Thyroid gland (tissue), 4 donors: ENCODE results near the gene SZT2.

Experiments used
- POLR2A ChIP-seq, 2 donors: fragments of 450-650 bp; IDR thresholded peaks; one replicate each; pipeline ENCODE4 v1.6.1; 2017; ENCODE audit warnings: antibody characterized with exemption in 2 of 2, mild to moderate bottlenecking in 2 of 2, moderate library complexity in 1 of 2
- TF ChIP-seq, protein P1 (sequence below), 6 experiments: fragments of 200-600 bp in 3 of 6; fragments of 450-650 bp in 3 of 6; sonication (generic) in 3 of 6; IDR thresholded peaks; one replicate each; pipeline ENCODE4 v1.5.1; 2016 to 2019; ENCODE audit warnings: antibody characterized with exemption in 6 of 6, mild to moderate bottlenecking in 2 of 6, inconsistent platforms in 1 of 6, moderate library complexity in 1 of 6

DNA sequence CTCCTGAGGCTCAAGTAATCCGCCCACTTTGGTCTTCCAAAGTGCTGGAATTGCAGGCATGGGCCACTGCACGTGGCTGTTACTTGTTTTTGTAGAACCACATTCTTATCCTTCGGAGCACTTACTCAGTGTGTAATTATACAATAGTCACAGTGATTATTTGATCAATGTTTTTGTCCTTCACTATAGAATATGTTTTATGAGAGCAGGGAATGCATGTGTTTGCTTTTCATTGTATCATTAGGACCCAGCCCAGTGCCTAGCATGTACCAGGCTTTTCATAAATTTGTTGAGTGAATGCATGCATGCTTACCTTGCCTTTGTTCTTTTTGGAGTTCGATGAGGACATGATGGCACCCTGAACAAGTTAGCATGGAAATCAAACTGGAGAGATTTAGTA lies 5.8 kb downstream of the SZT2 start:
- TF ChIP-seq, protein P1, sequence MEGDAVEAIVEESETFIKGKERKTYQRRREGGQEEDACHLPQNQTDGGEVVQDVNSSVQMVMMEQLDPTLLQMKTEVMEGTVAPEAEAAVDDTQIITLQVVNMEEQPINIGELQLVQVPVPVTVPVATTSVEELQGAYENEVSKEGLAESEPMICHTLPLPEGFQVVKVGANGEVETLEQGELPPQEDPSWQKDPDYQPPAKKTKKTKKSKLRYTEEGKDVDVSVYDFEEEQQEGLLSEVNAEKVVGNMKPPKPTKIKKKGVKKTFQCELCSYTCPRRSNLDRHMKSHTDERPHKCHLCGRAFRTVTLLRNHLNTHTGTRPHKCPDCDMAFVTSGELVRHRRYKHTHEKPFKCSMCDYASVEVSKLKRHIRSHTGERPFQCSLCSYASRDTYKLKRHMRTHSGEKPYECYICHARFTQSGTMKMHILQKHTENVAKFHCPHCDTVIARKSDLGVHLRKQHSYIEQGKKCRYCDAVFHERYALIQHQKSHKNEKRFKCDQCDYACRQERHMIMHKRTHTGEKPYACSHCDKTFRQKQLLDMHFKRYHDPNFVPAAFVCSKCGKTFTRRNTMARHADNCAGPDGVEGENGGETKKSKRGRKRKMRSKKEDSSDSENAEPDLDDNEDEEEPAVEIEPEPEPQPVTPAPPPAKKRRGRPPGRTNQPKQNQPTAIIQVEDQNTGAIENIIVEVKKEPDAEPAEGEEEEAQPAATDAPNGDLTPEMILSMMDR (IDR thresholded peaks at IDR 0.05): no peak
- no peak for TF ChIP-seq POLR2A (IDR thresholded peaks at IDR 0.05)
